GM12801 (cell line): ENCODE measurements around the gene LY6G6C.

Experiments
- TF ChIP-seq, protein P1 (sequence below): IDR thresholded peaks from one replicate; pipeline ENCODE4 v1.5.1; 2011; ENCODE audit warnings: control low read depth; ENCODE audit not compliant: insufficient read length; ENCODE audit errors: extremely low read depth

Gene LY6G6C

DNA sequence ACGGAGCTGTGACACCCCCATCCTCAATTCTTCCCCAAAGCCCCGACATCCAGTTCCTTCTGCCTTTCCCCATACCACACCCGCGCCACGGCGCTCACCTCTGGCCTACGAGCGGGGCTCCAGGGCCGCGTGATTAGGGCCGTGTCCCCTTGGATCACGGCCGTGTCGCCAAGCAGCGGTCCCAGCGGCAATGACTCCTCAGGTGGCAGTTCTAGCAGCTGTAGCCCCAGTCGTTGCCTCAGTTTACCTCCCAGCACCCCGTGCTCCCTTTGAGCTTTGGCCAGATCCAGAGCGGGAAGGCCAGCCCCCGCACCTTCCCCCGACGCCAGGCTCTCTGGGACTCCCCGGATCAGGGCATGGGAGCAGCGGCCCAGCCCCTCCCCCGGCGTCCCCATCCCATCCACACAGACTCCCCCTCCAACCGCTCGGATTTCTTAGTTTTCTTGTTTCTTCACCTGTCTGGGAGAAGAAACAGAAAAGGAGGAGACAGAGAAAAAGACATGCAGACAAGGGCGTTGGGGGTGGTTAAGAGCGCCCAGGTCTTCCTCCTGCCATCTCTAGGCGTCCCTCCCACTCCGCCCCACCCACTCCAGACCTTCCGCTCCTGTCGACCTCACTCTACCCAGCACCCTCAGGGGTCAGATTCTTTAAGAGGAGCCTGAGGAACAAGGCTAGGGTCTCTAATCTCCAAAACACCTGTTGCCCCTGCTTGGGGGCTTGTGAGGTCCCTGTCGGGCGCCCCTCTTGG is 7.4 kb upstream of the LY6G6C start, which contains the start of gene DDAH2:
TSS of gene DDAH2 (minus strand) at position 533 of the 748 bp plus-strand sequence. CDS start at position 395, 138 bp downstream.
- TF ChIP-seq, protein P1, sequence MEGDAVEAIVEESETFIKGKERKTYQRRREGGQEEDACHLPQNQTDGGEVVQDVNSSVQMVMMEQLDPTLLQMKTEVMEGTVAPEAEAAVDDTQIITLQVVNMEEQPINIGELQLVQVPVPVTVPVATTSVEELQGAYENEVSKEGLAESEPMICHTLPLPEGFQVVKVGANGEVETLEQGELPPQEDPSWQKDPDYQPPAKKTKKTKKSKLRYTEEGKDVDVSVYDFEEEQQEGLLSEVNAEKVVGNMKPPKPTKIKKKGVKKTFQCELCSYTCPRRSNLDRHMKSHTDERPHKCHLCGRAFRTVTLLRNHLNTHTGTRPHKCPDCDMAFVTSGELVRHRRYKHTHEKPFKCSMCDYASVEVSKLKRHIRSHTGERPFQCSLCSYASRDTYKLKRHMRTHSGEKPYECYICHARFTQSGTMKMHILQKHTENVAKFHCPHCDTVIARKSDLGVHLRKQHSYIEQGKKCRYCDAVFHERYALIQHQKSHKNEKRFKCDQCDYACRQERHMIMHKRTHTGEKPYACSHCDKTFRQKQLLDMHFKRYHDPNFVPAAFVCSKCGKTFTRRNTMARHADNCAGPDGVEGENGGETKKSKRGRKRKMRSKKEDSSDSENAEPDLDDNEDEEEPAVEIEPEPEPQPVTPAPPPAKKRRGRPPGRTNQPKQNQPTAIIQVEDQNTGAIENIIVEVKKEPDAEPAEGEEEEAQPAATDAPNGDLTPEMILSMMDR, result no peak

DNA sequence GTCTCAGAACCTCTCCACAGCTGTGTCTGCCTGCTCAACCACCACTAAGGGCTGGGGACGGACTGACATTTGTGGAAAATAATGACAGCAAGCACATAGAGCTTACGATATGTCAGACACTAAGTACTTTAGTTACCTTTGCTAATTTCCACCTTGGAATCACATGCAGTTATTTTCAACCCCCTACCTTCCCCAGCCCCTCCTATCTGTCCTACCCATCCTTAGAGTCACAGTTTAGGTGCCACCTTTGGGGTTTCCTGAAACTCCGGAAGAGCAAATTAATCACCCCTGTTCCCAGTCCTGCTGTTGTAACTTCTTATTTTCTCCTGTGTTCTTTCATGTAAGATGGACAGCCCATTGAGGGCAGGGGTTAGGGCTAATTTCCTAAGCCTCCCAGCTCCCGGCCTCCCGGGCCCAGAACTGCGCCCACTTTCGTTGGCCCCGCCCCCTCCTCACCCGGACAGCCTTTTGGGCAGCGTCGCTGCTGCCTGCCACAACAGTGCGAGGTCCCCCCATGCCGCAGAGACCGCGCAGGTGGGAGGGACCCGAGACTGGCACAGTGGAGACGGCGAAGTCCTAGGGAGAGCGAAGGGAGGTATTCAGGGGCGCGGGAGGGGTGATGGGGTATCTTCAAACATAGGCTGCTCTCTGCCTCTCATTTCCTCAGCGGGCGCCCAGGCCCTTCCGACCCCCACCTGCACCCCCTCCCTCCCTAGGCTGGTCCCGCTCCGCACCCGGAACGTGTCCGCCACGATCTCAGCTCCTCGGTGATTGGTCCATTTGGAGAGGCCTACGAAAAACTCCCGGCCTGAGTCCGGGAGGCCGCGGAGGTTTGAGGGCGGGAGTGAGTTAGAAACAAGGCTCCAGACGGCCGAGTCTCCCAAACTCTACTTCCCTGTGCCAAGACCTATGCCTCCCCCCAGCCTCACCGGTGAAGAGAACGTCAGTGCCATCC is 6.4 kb upstream of the LY6G6C start:
- TF ChIP-seq, protein P1, result no peak

DNA sequence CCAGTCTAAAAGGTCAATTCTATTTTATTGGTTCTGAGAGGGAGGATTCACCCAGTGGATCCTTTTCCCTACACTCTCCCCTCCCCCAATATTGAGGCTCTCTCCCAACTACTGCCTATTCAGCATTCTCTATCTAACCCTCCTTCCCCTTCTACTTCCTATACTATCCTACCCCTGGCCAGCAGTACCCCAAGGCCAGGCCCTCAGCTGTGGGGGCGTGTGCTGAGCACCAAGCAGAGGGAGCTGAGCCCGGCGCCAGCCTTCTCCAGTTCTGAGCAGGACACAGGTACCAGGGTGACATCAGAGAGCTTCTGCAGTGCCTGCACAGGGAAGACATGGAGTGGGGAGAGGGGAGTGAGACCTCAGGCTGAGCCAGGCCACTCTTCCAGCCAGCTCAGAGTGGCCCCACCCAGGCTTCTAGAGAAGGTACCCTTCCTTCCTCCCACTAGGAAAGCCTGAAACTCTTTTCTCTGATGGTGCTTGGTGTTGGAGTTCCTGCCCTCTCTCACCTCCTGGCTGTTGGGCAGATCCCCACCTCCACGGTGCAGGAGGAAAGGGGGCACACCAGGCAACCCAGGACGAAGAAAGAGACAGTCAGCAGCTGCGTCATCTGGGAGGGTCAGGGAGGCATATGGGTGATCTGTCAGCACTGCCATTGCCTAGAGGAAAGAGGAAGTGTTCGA is 5.6 kb upstream of the LY6G6C start:
- TF ChIP-seq, protein P1, result no peak

DNA sequence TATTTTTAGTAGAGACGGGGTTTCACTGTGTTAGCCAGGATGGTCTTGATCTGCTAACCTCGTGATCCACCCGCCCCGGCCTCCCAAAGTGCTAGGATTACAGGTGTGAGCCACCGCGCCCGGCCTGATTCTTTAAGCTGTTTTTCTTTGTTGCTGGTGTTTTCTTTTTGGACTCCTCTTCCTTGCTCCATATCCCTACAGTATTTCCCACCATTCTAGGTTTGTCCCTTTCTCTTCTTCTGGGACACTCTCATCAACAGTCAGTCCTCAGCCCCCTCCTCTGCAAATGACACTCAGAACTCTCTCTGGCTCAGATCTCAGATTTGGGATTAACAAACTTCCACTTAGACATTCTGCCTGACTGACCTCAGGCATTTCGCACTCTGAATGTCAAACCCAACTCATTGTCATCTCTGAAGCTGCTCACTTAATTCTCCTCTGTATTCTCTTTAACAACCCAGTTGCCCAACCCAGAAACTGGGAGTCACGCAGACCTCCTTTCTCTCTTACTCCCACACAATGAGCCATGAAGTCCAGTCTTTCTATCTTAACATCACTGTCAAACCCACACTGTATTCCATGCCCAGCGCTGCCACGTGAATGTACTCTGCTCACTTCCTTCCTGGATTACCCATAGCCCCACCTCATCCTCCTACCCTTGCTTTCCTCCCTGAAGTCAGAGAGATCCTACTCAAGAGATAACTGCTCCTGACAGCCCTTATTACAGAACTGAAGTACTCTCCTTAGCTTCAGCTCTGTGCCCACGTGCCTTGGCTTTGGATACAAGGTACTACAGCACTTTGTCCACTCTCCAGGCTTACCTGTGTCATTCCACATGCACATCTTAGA is 4.2 kb upstream of the LY6G6C start:
- TF ChIP-seq, protein P1, result no peak

DNA sequence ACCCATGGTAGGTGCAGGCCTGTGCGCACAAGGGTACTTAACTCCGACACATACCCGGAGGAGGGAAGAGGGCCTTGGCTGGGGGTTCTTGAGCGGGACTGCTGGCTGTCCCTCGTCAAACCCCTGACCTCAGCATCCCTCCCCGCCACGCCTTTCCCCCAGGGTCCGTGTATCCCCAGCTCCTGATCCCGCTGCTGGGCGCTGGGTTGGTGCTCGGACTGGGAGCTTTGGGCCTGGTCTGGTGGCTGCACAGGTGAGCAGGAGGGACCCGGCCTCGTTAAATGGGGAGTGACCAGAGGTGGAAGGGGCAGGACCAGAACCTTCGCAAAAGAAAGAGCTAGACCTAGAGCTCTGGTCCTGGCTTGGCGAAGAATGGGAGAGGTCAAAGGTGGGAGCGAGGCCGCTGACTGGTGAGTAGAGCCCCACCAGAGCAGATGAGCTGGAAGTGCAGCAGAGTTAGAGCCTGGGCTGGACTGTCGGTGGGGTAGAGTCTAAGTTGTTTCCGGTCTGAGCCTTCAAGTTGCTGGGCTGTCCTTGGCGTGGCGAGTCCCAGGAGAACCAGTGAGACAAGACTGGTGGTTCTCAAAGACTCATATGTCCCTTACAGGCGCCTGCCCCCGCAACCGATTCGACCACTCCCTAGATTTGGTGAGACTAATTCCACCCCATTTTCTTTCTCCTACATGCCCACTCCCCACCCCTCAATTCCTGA is 2.6 kb upstream of the LY6G6C start:
- TF ChIP-seq, protein P1, result no peak

DNA sequence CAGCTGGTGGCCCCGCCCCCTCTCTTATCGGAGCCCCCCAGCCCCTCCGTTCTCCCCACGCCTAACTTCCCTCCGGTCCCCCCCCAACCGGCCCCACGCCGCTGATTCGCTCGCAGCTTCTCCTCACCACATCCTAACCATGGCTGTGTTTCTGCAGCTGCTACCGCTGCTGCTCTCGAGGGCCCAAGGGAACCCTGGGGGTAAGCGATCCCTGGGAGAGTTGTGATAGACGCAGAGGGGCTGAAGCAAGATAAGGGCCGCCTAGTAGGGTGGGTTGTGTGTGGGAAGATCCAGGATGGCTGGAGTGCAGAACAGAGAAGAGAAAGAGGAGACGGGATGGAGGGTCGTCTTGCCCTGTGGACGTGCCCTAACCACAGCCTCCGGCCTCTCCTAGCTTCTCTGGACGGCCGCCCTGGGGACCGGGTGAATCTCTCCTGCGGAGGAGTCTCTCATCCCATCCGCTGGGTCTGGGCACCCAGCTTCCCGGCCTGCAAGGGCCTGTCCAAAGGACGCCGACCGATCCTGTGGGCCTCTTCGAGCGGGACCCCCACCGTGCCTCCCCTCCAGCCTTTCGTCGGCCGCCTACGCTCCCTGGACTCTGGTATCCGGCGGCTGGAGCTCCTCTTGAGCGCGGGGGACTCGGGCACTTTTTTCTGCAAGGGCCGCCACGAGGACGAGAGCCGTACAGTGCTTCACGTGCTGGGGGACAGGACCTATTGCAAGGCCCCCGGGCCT is 1.9 kb upstream of the LY6G6C start, which contains the start of gene MPIG6B:
TSS of gene MPIG6B (plus strand) at position 129 of the 735 bp plus-strand sequence. CDS start at position 140, 11 bp downstream.
- TF ChIP-seq, protein P1, result no peak
